Measurements from ENCODE around the gene IL4R. TPM values are rescaled to one million over a fixed set of nuclear protein-coding genes. Genes with fewer than 3 reads are reported as not detected.

The IL4R gene
- total RNA-seq, 4 donors from 2014 or later, result 32.2 to 104 (median 71.9) TPM

GRCh38 chr16:27275394-27275793, 38.4 kb upstream of the IL4R start:
- DNase-seq, result no peak
- H3K27me3 ChIP-seq, result no peaks in the 10 kb centered on the region
- no peaks in the 10 kb centered on the region for H3K9me3 ChIP-seq
- no peaks in the 10 kb centered on the region for H3K36me3 ChIP-seq
- no peak overlapping the region for H3K4me3 ChIP-seq
- peaks cover 0 to 12% (median 0%) of the 10 kb centered on the region in 4 donors for H3K4me1 ChIP-seq
- H3K27ac ChIP-seq, result no peak overlapping the region
- TF ChIP-seq POLR2A (IDR thresholded peaks at IDR 0.05) (no peak), CTCF (IDR thresholded peaks at IDR 0.05) (no peak)

GRCh38 chr16:27281243-27281642, 32.5 kb upstream of the IL4R start:
- H3K27me3 ChIP-seq, result no peaks in the 10 kb centered on the region
- DNase-seq, result no peak
- TF ChIP-seq POLR2A (IDR thresholded peaks at IDR 0.05) (no peak), CTCF (IDR thresholded peaks at IDR 0.05) (no peak)
- H3K4me3 ChIP-seq, result no peak overlapping the region
- no peaks in the 10 kb centered on the region for H3K9me3 ChIP-seq
- no peaks in the 10 kb centered on the region for H3K4me1 ChIP-seq
- no peak overlapping the region for H3K27ac ChIP-seq
- no peaks in the 10 kb centered on the region for H3K36me3 ChIP-seq

GRCh38 chr16:27284865-27285675, 28.7 kb upstream of the IL4R start:
- DNase-seq, result no peak
- Histone ChIP-seq H3K4me3 (no peak overlapping the region), H3K27ac (no peak overlapping the region), H3K36me3 (no peaks in the 10 kb centered on the region), H3K9me3 (no peaks in the 10 kb centered on the region), H3K4me1 (no peaks in the 10 kb centered on the region), H3K27me3 (no peaks in the 10 kb centered on the region)
- TF ChIP-seq CTCF (IDR thresholded peaks at IDR 0.05), result no peak
- TF ChIP-seq POLR2A (IDR thresholded peaks at IDR 0.05), result no peak

GRCh38 chr16:27285676-27286196, 28.0 kb upstream of the IL4R start:
- no peaks in the 10 kb centered on the region for H3K9me3 ChIP-seq
- H3K4me3 ChIP-seq, result no peak overlapping the region
- H3K27ac ChIP-seq, result peak overlapping the region in 1 of 4 donors; percentile 25
- H3K27me3 ChIP-seq, result no peaks in the 10 kb centered on the region
- peak in 1 of 3 donors; percentile 52 for DNase-seq
- no peaks in the 10 kb centered on the region for H3K4me1 ChIP-seq
- no peaks in the 10 kb centered on the region for H3K36me3 ChIP-seq
- no peak for TF ChIP-seq CTCF (IDR thresholded peaks at IDR 0.05)
- TF ChIP-seq POLR2A (IDR thresholded peaks at IDR 0.05), result no peak

- H3K36me3 ChIP-seq, result no peaks in the 10 kb centered on the region
- no peak overlapping the region for H3K4me3 ChIP-seq
- no peaks in the 10 kb centered on the region for H3K27me3 ChIP-seq
- TF ChIP-seq CTCF (IDR thresholded peaks at IDR 0.05) (no peak), POLR2A (IDR thresholded peaks at IDR 0.05) (no peak)
- no peak for DNase-seq
- H3K27ac ChIP-seq, result peak overlapping the region in 2 of 4 donors; percentile 25 to 40
- H3K4me1 ChIP-seq, result no peaks in the 10 kb centered on the region
- no peaks in the 10 kb centered on the region for H3K9me3 ChIP-seq
Measured at GRCh38 chr16:27286451-27286850, 27.3 kb upstream of the IL4R start.

All from Peyer's patch (tissue), 4 donors.